Measurements from ENCODE around the gene SMIM20.

DNA sequence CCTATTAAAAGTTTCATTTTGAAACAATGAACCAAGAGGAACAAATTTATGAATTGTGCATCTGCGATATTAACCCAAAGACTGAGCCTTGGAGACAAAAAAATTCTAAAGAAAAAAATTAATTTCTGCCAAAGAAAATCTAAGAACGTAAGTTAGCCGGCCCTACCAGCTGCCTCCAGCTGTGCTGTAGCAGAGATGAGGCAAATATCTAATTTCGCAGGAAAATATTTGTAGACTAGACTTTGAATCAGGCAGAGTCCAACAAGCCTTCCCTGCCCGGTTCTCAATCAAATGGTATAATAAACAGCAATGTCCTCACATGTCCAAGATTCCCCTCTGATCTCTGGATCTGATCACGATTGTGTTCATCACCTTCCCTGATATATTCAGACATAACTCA is 21.2 kb upstream of the SMIM20 start:
- TF ChIP-seq POLR2AphosphoS5 (IDR thresholded peaks at IDR 0.05; ENCODE audit: low read depth, low read length), result no peak
- TF ChIP-seq, protein P1, sequence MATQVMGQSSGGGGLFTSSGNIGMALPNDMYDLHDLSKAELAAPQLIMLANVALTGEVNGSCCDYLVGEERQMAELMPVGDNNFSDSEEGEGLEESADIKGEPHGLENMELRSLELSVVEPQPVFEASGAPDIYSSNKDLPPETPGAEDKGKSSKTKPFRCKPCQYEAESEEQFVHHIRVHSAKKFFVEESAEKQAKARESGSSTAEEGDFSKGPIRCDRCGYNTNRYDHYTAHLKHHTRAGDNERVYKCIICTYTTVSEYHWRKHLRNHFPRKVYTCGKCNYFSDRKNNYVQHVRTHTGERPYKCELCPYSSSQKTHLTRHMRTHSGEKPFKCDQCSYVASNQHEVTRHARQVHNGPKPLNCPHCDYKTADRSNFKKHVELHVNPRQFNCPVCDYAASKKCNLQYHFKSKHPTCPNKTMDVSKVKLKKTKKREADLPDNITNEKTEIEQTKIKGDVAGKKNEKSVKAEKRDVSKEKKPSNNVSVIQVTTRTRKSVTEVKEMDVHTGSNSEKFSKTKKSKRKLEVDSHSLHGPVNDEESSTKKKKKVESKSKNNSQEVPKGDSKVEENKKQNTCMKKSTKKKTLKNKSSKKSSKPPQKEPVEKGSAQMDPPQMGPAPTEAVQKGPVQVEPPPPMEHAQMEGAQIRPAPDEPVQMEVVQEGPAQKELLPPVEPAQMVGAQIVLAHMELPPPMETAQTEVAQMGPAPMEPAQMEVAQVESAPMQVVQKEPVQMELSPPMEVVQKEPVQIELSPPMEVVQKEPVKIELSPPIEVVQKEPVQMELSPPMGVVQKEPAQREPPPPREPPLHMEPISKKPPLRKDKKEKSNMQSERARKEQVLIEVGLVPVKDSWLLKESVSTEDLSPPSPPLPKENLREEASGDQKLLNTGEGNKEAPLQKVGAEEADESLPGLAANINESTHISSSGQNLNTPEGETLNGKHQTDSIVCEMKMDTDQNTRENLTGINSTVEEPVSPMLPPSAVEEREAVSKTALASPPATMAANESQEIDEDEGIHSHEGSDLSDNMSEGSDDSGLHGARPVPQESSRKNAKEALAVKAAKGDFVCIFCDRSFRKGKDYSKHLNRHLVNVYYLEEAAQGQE (IDR thresholded peaks at IDR 0.05; ENCODE audit: insufficient read depth in 1 of 2, low read depth in 2 of 2, low read length in 2 of 2), result no peak
- TF ChIP-seq SIN3A (IDR thresholded peaks at IDR 0.05; ENCODE audit: borderline replicate concordance, insufficient read depth, low read length), result no peak
- TF ChIP-seq TAF1 (IDR thresholded peaks at IDR 0.05; ENCODE audit: borderline replicate concordance, insufficient read depth, low read length), result no peak
- TF ChIP-seq FOXP2 (optimal IDR thresholded peaks at IDR 0.05; ENCODE audit: borderline replicate concordance, extremely low read depth, extremely low read length, insufficient read depth), result no peak
